ENCODE results near the gene SDK1.

The SDK1 gene

GRCh38 chr7:3795781-3796180, 494.7 kb downstream of the SDK1 start:
- no peak for DNase-seq (ENCODE audit: low read depth in 2 of 2)

DNA sequence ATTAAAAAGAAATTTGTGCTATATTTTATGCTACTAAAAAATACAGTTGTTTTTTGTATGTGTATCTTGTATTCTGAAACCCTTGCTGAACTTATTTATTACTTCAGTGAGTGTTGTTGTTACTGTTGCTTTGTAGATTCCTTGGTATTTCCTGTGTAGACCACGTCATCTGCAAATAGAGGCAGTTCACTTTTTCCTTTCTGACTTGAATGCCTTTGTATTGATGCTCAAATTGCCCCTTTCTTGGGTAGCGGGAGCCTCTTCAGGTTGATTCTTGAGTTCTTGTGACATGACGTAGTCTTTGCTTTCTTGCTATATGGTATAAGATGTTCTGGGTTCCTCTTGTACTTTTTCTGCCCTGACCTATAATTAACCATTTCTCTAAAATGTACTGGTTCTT, 504.1 kb downstream of the SDK1 start:
- DNase-seq (ENCODE audit: low read depth in 2 of 2) = no peak

- no peak for DNase-seq (ENCODE audit: low read depth in 2 of 2)
Observed at GRCh38 chr7:3806516-3806915, 505.5 kb downstream of the SDK1 start.

DNA sequence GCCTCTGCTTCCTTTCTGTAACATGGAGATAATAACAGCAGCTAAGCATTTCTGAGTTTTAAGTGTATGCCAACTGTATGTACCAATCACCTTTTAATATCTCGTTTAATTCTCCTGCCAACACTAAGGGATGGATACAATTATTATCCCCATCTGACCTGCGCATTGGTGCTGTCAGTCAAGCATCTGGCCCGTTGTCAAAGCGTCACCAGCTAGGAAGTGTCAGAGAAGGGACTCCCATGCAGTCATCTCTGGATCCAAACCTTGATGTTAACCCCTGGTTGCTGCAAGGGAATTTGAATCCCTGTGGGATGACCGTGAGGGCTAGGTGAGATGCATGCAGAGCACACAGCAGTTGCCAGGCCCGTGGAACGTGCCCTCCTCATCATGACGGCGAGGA, 506.8 kb downstream of the SDK1 start:
- no peak for DNase-seq (ENCODE audit: low read depth in 2 of 2)

- no peak for DNase-seq (ENCODE audit: low read depth in 2 of 2)
Observed at GRCh38 chr7:3821488-3821887, 520.4 kb downstream of the SDK1 start.

DNA sequence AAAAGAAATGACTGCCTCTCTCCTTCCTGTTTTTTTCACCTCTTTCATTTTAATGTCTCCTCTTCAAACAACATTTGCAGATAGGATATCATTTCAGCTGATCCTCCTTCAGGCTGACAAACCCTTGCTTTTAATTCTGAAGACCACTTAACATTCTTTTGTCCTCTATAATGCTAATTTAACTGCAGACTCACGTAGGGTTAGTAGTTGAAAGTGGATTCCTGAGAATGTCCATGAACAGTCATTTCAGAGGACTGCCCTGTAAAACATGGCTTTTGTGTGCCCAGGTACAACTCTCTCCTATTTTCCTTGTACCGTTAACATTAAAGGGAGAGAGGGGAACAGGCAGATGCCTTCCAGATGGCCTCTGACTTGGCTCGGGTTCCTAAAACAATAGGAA, 524.4 kb downstream of the SDK1 start:
- no peak for DNase-seq (ENCODE audit: low read depth in 2 of 2)

GRCh38 chr7:3832199-3832598, 531.1 kb downstream of the SDK1 start:
- DNase-seq (ENCODE audit: low read depth in 2 of 2) = no peak

GRCh38 chr7:3835109-3835508, 534.1 kb downstream of the SDK1 start:
- no peak for DNase-seq (ENCODE audit: low read depth in 2 of 2)

DNA sequence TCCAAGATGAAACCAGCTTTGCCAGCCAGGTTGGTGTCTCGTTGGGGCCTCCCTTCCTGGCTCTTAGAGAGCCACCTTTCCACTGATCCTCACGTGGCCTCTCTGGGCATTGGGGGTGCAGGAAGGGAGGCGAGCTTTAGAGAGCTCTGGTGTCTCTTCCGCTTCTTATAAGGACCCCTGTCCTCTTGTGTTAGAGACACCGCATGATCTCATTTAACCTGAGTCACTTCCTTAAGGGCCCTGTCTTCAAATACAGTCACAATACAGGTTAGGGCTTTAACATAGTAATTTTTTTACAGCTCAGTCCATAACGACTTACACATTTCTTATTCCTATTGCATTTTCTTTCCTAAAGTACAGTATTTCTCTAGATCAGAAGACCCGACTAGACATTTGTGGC, 535.8 kb downstream of the SDK1 start:
- DNase-seq (ENCODE audit: low read depth in 2 of 2) = no peak

DNA sequence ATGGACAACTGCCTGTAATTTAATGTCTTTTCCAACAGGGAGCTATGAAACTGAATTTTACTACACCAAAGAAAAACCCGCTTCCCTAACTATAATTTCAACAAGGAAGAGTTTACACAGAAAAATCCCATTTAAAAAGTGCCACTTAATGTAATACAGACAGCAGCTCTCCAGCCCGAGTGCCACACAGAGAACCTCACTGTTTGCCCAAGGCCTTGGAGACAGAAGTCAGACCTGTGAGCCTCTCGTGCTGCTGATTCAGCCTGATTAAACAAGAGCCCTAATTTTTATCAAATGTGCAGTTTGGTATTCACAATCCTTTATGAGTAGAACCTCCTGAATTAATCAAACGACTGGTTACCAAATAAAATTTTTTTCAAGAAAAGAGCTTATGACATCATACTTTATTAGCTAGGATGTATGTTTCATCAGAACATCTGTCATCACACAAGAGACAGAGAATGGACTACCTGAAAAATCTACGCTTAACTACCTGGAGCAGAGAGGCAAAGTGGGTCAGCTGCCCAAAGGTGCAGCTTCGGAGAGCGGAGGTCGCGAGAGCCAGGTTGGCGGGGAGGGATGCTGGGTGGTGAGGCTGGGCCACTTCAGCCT, 543.6 kb downstream of the SDK1 start:
- DNase-seq (ENCODE audit: low read depth in 2 of 2) = no peak

GRCh38 chr7:3846738-3847137, 545.7 kb downstream of the SDK1 start:
- DNase-seq (ENCODE audit: low read depth in 2 of 2) = no peak

DNA sequence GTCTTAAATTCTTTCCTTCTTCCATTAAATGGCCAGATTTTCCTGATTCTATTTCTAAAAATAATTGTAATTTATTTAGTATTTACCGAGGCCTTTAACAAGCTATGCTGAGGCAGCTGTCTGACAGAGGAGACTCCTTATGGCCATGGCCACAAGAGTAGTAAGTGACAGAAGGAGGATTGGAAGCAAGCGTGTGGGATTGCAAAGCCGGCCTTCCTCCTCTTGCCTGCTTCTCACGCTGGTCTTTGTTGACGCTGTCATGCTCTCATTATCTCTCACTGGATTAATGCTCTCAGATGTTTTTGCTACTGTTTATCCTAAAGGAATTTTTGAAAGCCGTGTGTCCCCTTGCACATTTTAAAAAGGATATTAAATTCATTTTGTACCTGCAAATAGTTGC, 546.3 kb downstream of the SDK1 start:
- no peak for DNase-seq (ENCODE audit: low read depth in 2 of 2)

DNA sequence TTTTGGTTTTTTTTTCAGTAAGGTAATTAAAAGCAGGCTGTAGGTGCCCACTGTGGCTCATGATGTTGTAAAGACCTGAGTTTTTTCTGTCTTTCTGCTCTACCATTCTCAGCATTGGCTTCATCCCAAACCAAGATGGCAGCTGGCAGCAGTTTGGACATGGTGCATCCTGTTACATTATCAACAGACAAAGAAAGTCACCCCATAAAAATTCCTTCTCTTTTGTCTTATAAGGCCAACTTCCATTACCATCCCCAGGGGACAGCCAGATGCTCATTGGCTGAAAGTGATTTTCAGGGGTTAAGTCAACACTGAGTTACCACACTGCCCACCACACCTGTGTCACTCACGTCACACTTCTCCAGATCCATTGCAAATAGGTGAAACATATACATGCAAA, 558.4 kb downstream of the SDK1 start:
- no peak for DNase-seq (ENCODE audit: low read depth in 2 of 2)

- no peak for DNase-seq (ENCODE audit: low read depth in 2 of 2)
Observed at GRCh38 chr7:3860932-3861331, 559.9 kb downstream of the SDK1 start.

DNA sequence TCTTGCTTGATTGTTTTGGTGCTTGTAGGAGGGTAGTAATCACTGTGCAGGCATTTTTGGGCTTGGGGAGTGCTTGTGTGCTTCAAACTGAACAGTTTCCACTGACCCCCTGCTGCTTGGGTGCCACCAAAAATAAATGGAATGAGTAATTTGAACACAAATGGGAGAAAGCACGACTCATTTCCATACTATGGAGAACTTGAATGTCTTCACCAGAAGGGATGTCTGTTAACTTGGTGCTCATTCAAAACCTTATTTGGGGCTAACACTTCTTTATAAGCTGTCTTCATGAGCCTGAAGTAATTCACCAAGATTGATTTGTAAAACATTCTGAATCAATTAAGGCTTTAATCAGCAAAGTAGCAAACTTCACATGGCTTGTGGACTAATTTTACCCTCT, 560.3 kb downstream of the SDK1 start:
- no peak for DNase-seq (ENCODE audit: low read depth in 2 of 2)

GRCh38 chr7:3861941-3862340, 560.9 kb downstream of the SDK1 start:
- DNase-seq (ENCODE audit: low read depth in 2 of 2) = peak; percentile 50 to 58

DNA sequence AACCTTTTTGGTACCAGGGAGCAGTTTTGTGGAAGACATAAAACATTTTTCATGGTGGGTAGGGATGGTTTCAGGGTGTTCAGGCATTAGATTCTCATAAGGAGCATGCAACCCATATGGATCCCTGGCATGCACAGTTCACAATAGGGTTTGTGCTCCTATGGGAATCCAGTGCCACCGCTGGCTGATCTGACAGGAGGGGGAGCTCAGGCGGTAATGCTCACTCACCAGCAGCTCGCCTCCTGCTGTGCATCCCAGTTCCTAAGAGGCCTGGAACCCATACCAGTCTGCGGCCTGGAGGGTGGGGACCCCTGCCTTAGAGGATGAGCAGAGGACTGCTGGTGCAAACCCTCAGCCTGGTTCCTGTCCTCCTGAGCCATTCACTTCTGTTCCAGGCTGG, 561.7 kb downstream of the SDK1 start:
- DNase-seq (ENCODE audit: low read depth in 2 of 2) = no peak

DNA sequence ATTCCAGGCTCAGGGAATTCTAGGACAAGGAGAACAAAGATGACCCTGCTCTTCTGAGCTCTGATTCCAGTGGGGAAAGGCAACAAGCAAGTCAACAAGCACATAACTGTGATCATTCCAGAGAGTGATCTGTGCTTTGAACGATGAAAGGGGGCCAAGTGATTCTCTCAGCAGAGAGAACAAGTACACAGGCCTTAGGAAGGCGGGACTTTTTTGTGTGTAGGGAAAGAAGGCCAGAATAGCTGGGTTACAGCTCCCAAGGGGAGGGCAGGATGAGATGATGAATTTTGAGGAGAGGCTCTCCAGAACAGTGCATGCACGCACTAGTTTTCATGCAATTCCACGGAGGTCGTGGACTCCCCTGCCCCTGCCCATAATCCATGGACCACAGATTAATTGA, 565.2 kb downstream of the SDK1 start:
- DNase-seq (ENCODE audit: low read depth in 2 of 2) = no peak

GRCh38 chr7:3867863-3868262, 566.8 kb downstream of the SDK1 start:
- no peak for DNase-seq (ENCODE audit: low read depth in 2 of 2)

DNA sequence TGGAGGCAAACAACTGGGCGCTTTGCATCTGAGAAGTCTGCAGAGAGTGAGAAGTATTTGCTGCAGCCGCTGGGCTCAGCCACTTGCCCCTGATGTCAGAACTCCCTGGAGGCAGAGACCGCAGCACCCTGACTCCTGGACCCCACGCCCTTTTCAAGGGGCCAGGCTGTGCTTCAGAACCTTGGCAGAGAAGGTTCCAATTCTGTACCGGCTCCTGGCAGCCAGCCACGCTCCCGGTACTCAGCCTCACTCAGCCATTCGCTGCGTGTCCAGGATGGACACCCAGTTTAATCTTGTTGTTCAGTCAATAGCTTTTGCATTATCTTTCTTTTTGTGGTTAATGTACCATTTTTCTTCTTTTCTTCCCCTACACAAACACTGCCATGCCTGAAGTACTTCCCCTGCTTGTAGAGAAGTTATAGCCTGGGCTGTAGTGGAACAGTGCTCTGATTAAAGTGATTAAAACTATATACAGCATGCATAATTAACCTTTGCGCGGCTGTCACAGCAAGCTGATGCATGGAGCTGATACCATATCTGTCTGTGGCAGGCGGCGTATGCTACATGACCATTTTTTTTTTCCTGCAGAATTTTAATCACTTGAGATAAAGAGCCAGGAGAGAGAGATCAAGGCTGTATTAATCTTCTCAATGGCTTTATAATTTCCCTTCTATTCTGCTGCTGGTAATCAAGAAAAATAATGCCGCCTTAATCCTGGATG, 578.5 kb downstream of the SDK1 start:
- DNase-seq (ENCODE audit: low read depth in 2 of 2) = no peak

DNA sequence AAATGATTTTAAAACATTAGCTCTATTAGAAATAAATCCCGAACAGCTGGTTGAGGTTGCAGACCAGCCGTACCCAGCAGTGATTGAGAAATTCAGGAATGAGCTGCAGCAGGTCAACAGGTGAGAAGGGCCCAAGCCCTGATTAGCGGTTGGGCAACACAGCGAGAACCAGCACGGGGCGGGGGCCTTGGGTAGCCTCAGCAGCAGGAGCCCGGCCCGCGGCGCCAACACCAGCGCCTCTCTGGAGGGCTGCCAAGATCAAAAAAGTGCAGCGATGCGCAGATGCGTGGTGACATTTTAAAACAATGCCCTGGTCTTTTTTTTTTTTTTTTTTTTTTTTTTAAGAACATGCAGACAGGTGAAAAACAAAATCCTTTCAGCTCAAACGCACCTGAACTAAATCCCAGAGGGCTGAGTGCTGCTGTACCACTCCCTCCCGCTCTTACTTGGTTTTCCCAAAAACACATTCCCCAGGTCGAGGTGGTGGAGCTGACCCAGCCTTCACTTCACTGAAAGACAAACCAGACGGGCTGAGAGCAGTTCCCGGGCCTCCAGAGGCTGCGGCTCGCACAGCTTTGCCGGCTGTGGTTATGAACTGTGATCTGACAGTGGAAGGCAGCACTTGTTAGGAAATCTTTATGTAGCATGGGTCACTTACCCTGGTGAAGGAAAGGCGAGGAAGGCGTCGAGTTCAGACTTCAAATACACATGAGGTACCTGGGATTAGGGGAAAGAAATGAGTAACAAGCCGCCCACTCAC, 579.4 kb downstream of the SDK1 start:
- DNase-seq (ENCODE audit: low read depth in 2 of 2) = no peak

GRCh38 chr7:3882782-3883181, 581.7 kb downstream of the SDK1 start:
- no peak for DNase-seq (ENCODE audit: low read depth in 2 of 2)

GRCh38 chr7:3884543-3884942, 583.5 kb downstream of the SDK1 start:
- no peak for DNase-seq (ENCODE audit: low read depth in 2 of 2)
